HG03565 (cell line): ENCODE measurements around the gene IL4.

Source experiments
- ATAC-seq: cut with Tn5 transposase; IDR thresholded peaks from one replicate; pipeline ENCODE4 v1.9.1; 2021; ENCODE audit warnings: mild to moderate bottlenecking, moderate library complexity; ENCODE audit not compliant: unreplicated experiment

The IL4 gene

DNA sequence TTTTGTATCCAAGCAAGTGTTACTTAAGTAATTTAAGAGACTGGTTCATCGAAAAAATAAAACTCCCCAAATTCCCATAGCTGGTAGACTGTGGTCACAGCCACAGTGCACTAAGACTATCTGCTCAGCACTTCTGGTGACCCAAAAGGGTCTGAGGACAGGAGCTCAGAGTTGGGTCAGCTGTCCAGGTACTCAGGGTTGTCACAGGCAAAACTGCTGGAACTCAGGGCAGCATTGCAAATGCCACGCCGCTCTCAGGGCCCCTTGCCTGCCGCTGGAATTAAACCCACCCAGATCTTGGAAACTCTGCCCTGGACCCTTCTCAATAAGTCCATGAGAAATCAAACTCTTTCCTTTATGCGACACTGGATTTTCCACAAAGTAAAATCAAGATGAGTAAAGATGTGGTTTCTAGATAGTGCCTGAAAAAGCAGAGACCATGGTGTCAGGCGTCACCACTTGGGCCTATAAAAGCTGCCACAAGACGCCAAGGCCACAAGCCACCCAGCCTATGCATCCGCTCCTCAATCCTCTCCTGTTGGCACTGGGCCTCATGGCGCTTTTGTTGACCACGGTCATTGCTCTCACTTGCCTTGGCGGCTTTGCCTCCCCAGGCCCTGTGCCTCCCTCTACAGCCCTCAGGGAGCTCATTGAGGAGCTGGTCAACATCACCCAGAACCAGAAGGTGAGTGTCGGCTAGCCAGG, 16.0 kb upstream of the IL4 start, which contains the start of gene IL13:
TSS of gene IL13 (plus strand) at position 498 of the 705 bp plus-strand sequence. CDS start at position 512, 14 bp downstream.
- ATAC-seq: no peak

DNA sequence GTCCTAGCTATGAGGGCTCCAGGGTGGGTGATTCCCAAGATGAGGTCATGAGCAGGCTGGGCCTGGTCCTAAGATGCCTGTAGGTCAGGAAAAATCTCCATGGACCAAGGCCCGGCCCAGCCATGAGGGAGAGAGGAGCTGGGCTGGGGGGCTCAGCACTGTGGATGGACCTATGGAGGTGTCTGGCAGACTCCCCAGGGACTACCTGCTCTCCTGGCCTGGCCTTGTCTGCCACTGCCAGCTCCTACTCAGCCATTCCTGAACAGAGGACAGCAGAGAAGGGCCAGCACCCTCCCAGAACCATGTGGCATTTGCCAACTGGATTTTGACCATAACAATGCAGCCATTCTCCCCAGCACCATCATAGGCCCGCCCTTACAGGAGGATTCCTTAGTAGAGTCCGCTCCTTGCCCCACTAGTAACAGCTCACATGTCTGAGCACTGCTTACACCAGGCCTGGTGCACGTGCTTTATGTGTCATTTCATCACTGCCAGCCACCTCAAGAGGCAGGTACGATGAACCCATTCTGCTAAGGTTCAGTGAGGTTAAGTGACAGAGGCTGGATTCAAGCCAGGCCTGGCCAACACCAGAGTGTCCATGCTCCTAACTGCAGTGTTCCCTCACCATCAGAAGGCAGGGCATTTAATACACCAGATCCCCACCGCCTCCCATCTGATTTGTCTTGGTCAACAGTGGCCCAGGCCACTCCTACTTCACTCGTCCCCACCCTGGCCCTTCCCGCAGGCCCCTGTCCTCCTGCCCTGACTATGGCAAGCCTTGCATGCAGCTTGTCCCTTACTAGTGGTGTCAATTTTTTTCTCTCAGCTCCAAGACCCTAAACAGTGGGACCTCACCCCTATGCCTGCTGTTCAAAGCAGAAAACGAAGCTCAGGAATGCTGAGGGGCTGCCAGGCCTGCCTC, 15.1 kb upstream of the IL4 start:
- no peak for ATAC-seq

DNA sequence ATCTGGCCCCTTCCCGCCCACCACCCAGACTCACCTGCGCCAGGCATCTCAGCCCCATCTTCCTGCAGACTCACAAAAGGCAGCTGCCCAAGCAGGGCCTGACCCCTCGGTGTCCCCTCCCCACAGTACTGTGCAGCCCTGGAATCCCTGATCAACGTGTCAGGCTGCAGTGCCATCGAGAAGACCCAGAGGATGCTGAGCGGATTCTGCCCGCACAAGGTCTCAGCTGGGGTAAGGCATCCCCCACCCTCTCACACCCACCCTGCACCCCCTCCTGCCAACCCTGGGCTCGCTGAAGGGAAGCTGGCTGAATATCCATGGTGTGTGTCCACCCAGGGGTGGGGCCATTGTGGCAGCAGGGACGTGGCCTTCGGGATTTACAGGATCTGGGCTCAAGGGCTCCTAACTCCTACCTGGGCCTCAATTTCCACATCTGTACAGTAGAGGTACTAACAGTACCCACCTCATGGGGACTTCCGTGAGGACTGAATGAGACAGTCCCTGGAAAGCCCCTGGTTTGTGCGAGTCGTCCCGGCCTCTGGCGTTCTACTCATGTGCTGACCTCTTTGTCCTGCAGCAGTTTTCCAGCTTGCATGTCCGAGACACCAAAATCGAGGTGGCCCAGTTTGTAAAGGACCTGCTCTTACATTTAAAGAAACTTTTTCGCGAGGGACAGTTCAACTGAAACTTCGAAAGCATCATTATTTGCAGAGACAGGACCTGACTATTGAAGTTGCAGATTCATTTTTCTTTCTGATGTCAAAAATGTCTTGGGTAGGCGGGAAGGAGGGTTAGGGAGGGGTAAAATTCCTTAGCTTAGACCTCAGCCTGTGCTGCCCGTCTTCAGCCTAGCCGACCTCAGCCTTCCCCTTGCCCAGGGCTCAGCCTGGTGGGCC, 13.9 kb upstream of the IL4 start:
- ATAC-seq: no peak

DNA sequence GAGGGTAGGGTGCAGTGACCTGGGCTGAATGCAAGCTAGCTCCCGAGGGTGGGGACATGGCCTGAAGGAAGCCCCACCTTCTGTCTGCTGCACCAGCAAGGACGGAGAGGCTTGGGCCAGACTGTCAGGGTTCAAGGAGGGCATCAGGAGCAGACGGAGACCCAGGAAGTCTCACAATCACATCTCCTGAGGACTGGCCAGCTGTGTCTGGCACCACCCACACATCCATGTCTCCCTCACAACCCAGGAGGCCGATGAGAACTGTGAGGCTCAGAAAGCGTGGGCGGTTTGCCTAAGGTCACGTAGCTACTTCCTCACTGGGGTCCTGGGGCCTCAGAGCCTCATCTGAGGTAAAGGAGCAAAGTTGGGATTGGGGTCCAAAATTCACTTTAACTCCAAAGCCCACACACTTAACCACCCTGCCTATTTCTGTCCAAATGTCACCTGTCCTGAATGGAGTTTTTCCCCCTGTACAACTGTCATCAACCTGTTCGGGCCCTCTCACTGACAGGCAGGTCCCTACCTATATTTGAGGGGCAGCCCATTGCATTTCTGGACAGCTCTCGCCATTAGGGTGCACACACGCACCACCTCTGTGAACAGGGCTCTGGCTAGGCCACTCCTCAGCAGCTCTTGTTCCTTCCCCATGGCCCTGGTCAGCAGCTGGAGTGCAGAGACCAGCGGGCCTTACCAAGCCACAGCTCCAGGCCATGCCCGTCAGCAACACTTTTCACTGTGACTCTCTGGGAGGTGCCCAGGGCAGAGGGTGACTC, 12.4 kb upstream of the IL4 start:
- ATAC-seq: no peak

DNA sequence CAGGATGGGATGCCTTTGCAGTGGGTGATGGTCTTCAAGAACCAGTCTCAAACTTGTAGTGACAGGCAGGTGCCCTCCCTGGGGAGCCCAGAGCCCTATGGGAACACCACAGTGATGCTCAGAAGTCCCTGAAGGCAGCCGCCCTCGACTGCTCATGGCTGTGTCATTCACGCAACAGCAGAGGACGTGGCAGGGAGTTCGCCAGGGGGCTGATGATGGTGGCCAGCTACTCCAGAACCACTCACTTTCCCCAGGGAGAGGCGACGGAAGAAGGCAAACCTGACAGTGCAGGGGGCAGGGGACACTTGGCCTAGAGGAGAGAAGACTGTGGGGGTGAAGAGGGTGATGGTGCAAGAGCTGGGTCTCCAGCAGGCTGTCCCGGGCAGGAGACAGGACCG, 11.8 kb upstream of the IL4 start:
- no peak for ATAC-seq

DNA sequence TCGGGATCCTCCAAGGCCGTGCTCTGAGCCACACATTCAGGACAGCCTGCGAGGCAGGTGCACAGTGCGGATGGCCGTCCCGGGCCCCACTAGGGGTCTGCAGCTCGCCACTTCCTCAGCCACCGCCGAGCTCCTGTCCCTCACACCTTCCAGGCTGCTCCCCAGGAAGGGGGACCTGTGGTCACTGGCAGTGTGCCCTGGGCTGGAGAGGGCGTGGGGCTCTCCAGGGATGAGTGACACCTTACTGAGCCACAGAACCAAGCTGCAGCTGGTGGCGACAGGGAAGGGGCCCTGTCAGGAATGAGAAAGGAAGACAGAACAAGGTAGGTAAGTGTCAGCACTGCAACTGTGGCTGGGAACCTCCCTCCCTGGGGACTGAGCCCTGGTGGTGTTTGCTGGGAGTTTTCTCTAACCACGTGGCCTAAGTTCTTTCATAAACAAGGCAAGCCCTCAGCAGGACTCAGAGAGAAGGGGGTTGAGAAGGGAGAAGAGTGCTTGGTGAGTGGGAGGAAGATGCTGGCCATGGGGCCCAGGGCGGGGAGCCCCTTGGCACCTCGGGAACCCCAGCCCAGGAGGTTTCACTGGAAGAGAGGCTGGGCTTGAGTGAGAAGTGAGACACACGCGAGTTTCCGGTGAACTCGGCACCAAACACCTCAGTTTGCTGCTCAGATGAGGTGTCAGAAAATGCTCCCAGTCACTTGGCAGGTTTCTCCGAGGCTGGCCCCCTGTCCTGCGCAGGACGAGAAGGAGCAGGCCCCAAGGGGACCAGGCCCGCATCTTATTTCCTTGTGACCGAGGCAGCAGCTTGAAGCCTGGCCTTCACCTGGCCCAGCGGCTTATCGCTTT, 10.6 kb upstream of the IL4 start:
- ATAC-seq: peak; percentile 42

- ATAC-seq: peak; percentile 53
Observed at GRCh38 chr5:132663771-132664695, 9.8 kb upstream of the IL4 start.

GRCh38 chr5:132664696-132665209, 9.0 kb upstream of the IL4 start:
- ATAC-seq: no peak

DNA sequence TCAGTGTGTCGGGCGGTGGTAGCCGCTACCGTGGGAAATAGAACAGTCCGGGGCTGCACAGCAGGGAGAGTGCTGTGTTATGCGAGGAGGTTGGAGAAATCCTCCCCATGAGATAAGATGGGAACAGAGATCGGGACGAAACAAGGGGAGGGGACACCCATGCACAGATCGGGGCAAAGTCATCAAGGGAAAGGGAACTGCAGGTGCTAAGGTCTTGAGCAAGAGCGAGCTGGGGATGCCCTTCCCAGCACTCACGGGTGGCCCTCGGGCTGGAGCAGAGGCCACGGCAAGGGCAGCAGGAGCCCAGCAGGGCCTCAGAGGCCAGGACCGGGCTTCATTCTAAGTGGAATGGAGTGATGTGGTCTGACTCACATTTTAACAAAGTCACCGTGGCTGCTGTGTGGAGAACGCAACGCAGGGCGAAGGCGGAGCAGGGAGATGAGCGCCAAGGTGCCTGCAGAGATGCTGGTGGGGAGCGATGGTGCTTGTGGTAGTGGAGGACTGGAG, 8.2 kb upstream of the IL4 start:
- ATAC-seq: no peak

GRCh38 chr5:132666310-132667123, 7.3 kb upstream of the IL4 start:
- no peak for ATAC-seq

- ATAC-seq: no peak
Observed at GRCh38 chr5:132667309-132667708, 6.5 kb upstream of the IL4 start.

GRCh38 chr5:132667761-132668705, 5.8 kb upstream of the IL4 start:
- no peak for ATAC-seq

GRCh38 chr5:132668706-132669454, 4.9 kb upstream of the IL4 start:
- ATAC-seq: no peak

DNA sequence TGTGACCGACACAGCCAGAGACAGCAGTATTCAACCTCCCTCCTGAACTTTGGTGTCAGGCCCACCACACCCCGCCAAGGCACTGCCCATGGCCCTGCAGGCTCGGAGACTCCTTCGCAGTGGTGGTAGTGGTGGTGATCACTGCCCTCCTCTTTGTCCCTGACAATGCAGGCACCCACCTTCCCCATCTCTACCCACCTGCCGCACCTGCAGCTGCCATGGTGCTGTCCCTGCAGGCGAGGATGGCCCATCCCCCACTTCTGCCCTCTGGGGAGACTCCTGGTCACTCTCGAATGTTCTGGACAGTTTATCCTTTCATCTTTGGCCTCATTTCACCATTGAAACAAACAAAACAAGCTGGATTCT, 4.4 kb upstream of the IL4 start:
- no peak for ATAC-seq
